ENCODE results near the gene GNB1L. TPM values are rescaled to one million over a fixed set of nuclear protein-coding genes. Genes with fewer than 3 reads are reported as not detected.

Gene GNB1L
- total RNA-seq, 1 donor = 5.2 TPM

GRCh38 chr22:19888131-19888746 is 33.6 kb upstream of the GNB1L start:
- TF ChIP-seq CTCF (IDR thresholded peaks at IDR 0.05; ENCODE audit: insufficient read depth, low read depth, low read length) = no peak
- H3K4me3 ChIP-seq (ENCODE audit: low read depth, low read length) = no peak overlapping the region
- DNase-seq (ENCODE audit: low read depth) = no peak

- DNase-seq (ENCODE audit: low read depth) = no peak
- H3K4me3 ChIP-seq (ENCODE audit: low read depth, low read length) = no peak overlapping the region
- TF ChIP-seq CTCF (IDR thresholded peaks at IDR 0.05; ENCODE audit: insufficient read depth, low read depth, low read length) = no peak
Measured at GRCh38 chr22:19887256-19887985, 32.7 kb upstream of the GNB1L start.

- peak; percentile 87 for DNase-seq (ENCODE audit: low read depth)
- no peak for TF ChIP-seq CTCF (IDR thresholded peaks at IDR 0.05; ENCODE audit: insufficient read depth, low read depth, low read length)
- no peak overlapping the region for H3K4me3 ChIP-seq (ENCODE audit: low read depth, low read length)
Measured at GRCh38 chr22:19886605-19887255, 32.1 kb upstream of the GNB1L start.

- TF ChIP-seq CTCF (IDR thresholded peaks at IDR 0.05; ENCODE audit: insufficient read depth, low read depth, low read length) = no peak
- H3K4me3 ChIP-seq (ENCODE audit: low read depth, low read length) = no peak overlapping the region
- DNase-seq (ENCODE audit: low read depth) = no peak
Measured at GRCh38 chr22:19885841-19886592, 31.3 kb upstream of the GNB1L start.

GRCh38 chr22:19884954-19885751 is 30.5 kb upstream of the GNB1L start:
- TF ChIP-seq CTCF (IDR thresholded peaks at IDR 0.05; ENCODE audit: insufficient read depth, low read depth, low read length) = no peak
- H3K4me3 ChIP-seq (ENCODE audit: low read depth, low read length) = no peak overlapping the region
- no peak for DNase-seq (ENCODE audit: low read depth)

All from fibroblast of villous mesenchyme (primary cell).